PFSK-1 (cell line): Measurements from ENCODE around the gene GRK3.

Source experiments
- FOXP2 ChIP-seq: optimal IDR thresholded peaks from 2 replicates; pipeline ENCODE3; 2011; ENCODE audit warnings: borderline replicate concordance, control low read depth, inconsistent platforms; ENCODE audit not compliant: insufficient read depth; ENCODE audit errors: extremely low read length, extremely low read depth
- POLR2AphosphoS5 ChIP-seq: IDR thresholded peaks from 2 replicates; pipeline ENCODE4 v1.6.1; 2012; ENCODE audit warnings: low read depth, mild to moderate bottlenecking, control low read depth, low read length, moderate library complexity
- SIN3A ChIP-seq: IDR thresholded peaks from 2 replicates; pipeline ENCODE4 v1.6.1; 2012; ENCODE audit warnings: mild to moderate bottlenecking, low read length, moderate library complexity, borderline replicate concordance; ENCODE audit not compliant: insufficient read depth
- TAF1 ChIP-seq: IDR thresholded peaks from 2 replicates; pipeline ENCODE4 v1.6.1; 2012; ENCODE audit warnings: low read length, control low read depth, borderline replicate concordance; ENCODE audit not compliant: insufficient read depth
- TF ChIP-seq, protein P1 (sequence below), 2 experiments: IDR thresholded peaks; 2 replicates each; pipeline versions ENCODE4 v1.6.1 to v1.8.0; 2011 to 2012; ENCODE audit warnings: low read depth in 2 of 2, low read length in 2 of 2, control low read depth in 1 of 2, inconsistent platforms in 1 of 2, mild to moderate bottlenecking in 1 of 2, moderate library complexity in 1 of 2; ENCODE audit not compliant: insufficient read depth in 1 of 2

GRK3 gene

GRCh38 chr22:25688627-25689026, 124.2 kb downstream of the GRK3 start:
- TF ChIP-seq POLR2AphosphoS5 (no peak), TAF1 (no peak), SIN3A (no peak), FOXP2 (no peak)
- TF ChIP-seq, protein P1, sequence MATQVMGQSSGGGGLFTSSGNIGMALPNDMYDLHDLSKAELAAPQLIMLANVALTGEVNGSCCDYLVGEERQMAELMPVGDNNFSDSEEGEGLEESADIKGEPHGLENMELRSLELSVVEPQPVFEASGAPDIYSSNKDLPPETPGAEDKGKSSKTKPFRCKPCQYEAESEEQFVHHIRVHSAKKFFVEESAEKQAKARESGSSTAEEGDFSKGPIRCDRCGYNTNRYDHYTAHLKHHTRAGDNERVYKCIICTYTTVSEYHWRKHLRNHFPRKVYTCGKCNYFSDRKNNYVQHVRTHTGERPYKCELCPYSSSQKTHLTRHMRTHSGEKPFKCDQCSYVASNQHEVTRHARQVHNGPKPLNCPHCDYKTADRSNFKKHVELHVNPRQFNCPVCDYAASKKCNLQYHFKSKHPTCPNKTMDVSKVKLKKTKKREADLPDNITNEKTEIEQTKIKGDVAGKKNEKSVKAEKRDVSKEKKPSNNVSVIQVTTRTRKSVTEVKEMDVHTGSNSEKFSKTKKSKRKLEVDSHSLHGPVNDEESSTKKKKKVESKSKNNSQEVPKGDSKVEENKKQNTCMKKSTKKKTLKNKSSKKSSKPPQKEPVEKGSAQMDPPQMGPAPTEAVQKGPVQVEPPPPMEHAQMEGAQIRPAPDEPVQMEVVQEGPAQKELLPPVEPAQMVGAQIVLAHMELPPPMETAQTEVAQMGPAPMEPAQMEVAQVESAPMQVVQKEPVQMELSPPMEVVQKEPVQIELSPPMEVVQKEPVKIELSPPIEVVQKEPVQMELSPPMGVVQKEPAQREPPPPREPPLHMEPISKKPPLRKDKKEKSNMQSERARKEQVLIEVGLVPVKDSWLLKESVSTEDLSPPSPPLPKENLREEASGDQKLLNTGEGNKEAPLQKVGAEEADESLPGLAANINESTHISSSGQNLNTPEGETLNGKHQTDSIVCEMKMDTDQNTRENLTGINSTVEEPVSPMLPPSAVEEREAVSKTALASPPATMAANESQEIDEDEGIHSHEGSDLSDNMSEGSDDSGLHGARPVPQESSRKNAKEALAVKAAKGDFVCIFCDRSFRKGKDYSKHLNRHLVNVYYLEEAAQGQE (IDR thresholded peaks at IDR 0.05; ENCODE audit: insufficient read depth in 1 of 2, low read depth in 2 of 2, low read length in 2 of 2) = no peak

DNA sequence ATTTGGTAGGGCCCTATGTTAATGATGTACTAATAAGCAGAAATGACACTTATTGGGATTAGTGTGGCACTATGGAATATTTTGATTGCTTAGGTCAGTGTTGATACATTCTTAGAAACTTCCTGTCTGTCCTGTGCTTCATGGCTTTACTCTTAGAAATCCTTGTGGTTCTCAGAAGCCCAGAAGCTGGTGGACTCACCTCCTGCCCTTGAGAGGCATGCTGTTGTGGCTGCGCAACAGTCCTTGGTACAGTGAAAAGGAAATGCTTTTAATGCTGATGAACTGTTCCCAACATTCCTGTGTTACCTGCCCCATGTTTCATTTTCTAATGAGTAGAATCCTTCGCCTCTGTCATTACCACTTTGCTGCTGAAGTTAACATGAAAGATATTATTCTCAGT, 125.2 kb downstream of the GRK3 start:
- TF ChIP-seq, protein P1 (IDR thresholded peaks at IDR 0.05; ENCODE audit: insufficient read depth in 1 of 2, low read depth in 2 of 2, low read length in 2 of 2) = no peak
- TF ChIP-seq POLR2AphosphoS5 (no peak), FOXP2 (no peak), SIN3A (no peak), TAF1 (no peak)

DNA sequence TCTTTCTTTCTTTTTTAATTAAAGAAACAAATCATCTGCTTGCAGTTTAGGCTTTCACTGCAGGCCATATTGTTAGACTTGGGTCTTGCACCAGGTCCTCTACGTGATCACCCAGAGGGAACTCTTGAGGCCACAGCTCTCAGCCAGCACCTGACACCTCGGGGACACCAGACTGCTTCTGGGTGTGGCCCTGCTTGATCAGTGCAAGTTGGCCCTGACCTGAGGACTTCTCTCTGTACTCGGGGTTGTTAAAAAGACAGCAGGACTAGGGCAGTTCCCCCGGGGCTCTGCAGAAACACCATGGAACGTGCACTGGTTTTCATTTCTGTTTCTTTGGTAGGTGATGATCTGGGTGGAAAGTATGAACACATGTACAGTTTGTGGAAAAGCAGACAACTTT, 126.3 kb downstream of the GRK3 start:
- TF ChIP-seq TAF1 (no peak), SIN3A (no peak), POLR2AphosphoS5 (no peak), FOXP2 (no peak)
- TF ChIP-seq, protein P1 (IDR thresholded peaks at IDR 0.05; ENCODE audit: insufficient read depth in 1 of 2, low read depth in 2 of 2, low read length in 2 of 2) = no peak

DNA sequence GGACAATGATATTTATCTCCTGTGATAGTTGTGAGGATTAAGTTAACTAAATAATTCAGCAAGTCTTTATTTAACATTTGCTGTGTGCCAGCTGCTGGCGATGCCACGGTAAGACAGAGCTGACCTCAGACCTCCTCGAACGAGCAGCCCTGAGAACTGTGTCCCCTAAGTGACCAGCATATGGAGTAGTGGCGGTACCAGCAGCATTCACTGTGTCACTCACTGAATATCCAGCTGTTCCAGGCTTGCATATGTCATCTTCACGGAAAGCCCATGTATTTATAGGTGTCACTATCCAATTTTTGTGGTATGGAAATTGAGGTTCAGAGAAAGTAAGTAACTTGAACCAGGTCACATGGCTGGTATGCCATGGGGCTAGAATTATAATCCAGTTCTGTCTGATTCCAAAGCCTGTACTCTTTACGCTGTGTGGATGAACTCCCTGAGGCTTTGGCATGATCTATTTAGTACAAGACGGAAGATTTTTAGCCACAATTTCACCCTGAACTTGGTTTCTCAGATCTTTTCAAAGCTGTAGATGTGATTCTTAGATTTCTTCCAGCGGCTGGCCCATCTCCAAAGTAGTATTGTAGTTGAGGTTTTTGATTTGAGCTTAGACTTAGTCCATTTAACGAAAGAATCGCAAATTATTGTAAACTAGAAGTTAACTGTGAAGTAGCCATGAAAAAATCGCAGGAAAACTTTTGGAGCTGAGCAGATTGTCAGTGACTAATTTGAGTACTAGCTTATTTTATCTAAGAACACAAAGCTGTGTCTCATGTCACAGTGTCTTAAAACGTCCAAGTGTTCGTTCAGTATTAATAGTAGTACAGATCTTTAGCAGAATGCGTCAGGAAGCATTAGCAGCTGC, 128.2 kb downstream of the GRK3 start:
- TF ChIP-seq, protein P1 (IDR thresholded peaks at IDR 0.05; ENCODE audit: insufficient read depth in 1 of 2, low read depth in 2 of 2, low read length in 2 of 2) = no peak
- TF ChIP-seq SIN3A (no peak), POLR2AphosphoS5 (no peak), TAF1 (no peak), FOXP2 (no peak)

- TF ChIP-seq POLR2AphosphoS5 (no peak), FOXP2 (no peak), SIN3A (no peak), TAF1 (no peak)
- TF ChIP-seq, protein P1 (IDR thresholded peaks at IDR 0.05; ENCODE audit: insufficient read depth in 1 of 2, low read depth in 2 of 2, low read length in 2 of 2) = no peak
These were observed 128.7 kb downstream of the GRK3 start for GRCh38 chr22:25693268-25693565.
